Thyroid gland (tissue), 4 donors: ENCODE results near the gene SLC22A4. TPM values are rescaled to one million over a fixed set of nuclear protein-coding genes. Genes with fewer than 3 reads are reported as not detected.

Experiments
- DNase-seq, 2 donors: peaks; one replicate each; pipeline ENCODE4 v3.0.0-alpha.2; 2019
- H3K27ac ChIP-seq, 3 donors: fragments of 200-600 bp; sonication (generic); 1 replicate in 2 of 3; 2 replicates in 1 of 3; pipeline ENCODE4 v1.5.1; 2016 to 2019; ENCODE audit warnings: mild to moderate bottlenecking in 1 of 3, moderate library complexity in 1 of 3
- H3K27me3 ChIP-seq: fragments of 200-600 bp; sonication (generic); one replicate; pipeline ENCODE4 v1.5.1; 2019
- H3K36me3 ChIP-seq, 2 donors: fragments of 200-600 bp; sonication (generic); one replicate each; pipeline ENCODE4 v1.5.1; 2016 to 2019
- H3K4me1 ChIP-seq, 2 donors: fragments of 200-600 bp; sonication (generic); one replicate each; pipeline ENCODE4 v1.5.1; 2017 to 2019
- H3K4me3 ChIP-seq, 3 donors: fragments of 200-600 bp; sonication (generic); replicated peaks in 1 of 3; 1 replicate in 2 of 3; 2 replicates in 1 of 3; pipeline ENCODE4 v1.5.1; 2016; ENCODE audit warnings: mild to moderate bottlenecking in 1 of 3
- H3K9me3 ChIP-seq: fragments of 200-600 bp; sonication (generic); one replicate; pipeline ENCODE4 v1.5.1; 2017
- CTCF ChIP-seq, 6 experiments: fragments of 200-600 bp in 3 of 6; fragments of 450-650 bp in 3 of 6; sonication (generic) in 3 of 6; IDR thresholded peaks; one replicate each; pipeline ENCODE4 v1.5.1; 2016 to 2019; ENCODE audit warnings: antibody characterized with exemption in 6 of 6, mild to moderate bottlenecking in 2 of 6, inconsistent platforms in 1 of 6, moderate library complexity in 1 of 6
- POLR2A ChIP-seq, 2 donors: fragments of 450-650 bp; IDR thresholded peaks; one replicate each; pipeline ENCODE4 v1.6.1; 2017; ENCODE audit warnings: antibody characterized with exemption in 2 of 2, mild to moderate bottlenecking in 2 of 2, moderate library complexity in 1 of 2
- WGBS, 2 donors: methylation state at CpG; one replicate each; pipeline ENCODE4 v1.1.5; 2017; 5-methylcytosine and 5-hydroxymethylcytosine counted together
- intact Hi-C: fragments of 100-400 bp; cut with DNase I; formaldehyde crosslinking; loops from one replicate; pipeline ENCODE4 v1.15.1; 2023
- total RNA-seq, 4 donors: library from RNA; depleted of rRNA; stranded (reverse); fragments of >200 nt; gene quantifications; one replicate each; pipeline ENCODE4 v1.2.3, GENCODE V29; 2016

SLC22A4 gene
- total RNA-seq, 4 donors from 2014 or later = 0.54 to 0.78 TPM; not detected in 2

- no peak for DNase-seq
- no peaks in the 10 kb centered on the region for H3K27me3 ChIP-seq
- intact Hi-C loops = no loop called here
- no peaks in the 10 kb centered on the region for H3K36me3 ChIP-seq
- 92% methylated on average over 6 of the region's 6 CpGs for WGBS, 2 donors
- no peak for TF ChIP-seq POLR2A (IDR thresholded peaks at IDR 0.05)
- no peak for TF ChIP-seq CTCF (IDR thresholded peaks at IDR 0.05)
- no peaks in the 10 kb centered on the region for H3K4me1 ChIP-seq
- no peak overlapping the region for H3K27ac ChIP-seq
- no peak overlapping the region for H3K4me3 ChIP-seq
- H3K9me3 ChIP-seq = no peaks in the 10 kb centered on the region
Measured at GRCh38 chr5:132303589-132303988, 9.4 kb downstream of the SLC22A4 start.

GRCh38 chr5:132305420-132305819, 11.2 kb downstream of the SLC22A4 start:
- intact Hi-C loops = no loop called here
- TF ChIP-seq CTCF (IDR thresholded peaks at IDR 0.05) (no peak), POLR2A (IDR thresholded peaks at IDR 0.05) (no peak)
- 91 to 94% methylated on average over 2 of the region's 2 CpGs for WGBS, 2 donors
- no peaks in the 10 kb centered on the region for H3K36me3 ChIP-seq
- H3K4me3 ChIP-seq = no peak overlapping the region
- H3K27ac ChIP-seq = no peak overlapping the region
- H3K9me3 ChIP-seq = no peaks in the 10 kb centered on the region
- peaks cover 0 to 2% of the 10 kb centered on the region in 2 donors for H3K4me1 ChIP-seq
- DNase-seq = no peak
- no peaks in the 10 kb centered on the region for H3K27me3 ChIP-seq

- 94 to 97% methylated on average over 4 of the region's 4 CpGs for WGBS, 2 donors
- H3K4me1 ChIP-seq = peaks cover 0 to 6% of the 10 kb centered on the region in 2 donors
- no peak overlapping the region for H3K4me3 ChIP-seq
- H3K9me3 ChIP-seq = no peaks in the 10 kb centered on the region
- no peaks in the 10 kb centered on the region for H3K27me3 ChIP-seq
- H3K36me3 ChIP-seq = no peaks in the 10 kb centered on the region
- H3K27ac ChIP-seq = no peak overlapping the region
- TF ChIP-seq CTCF (IDR thresholded peaks at IDR 0.05) = no peak
- TF ChIP-seq POLR2A (IDR thresholded peaks at IDR 0.05) = no peak
- no peak for DNase-seq
- intact Hi-C loops = no loop called here
Measured at GRCh38 chr5:132308701-132309100, 14.5 kb downstream of the SLC22A4 start.

GRCh38 chr5:132309679-132310078, 15.5 kb downstream of the SLC22A4 start:
- Histone ChIP-seq H3K9me3 (no peaks in the 10 kb centered on the region), H3K36me3 (no peaks in the 10 kb centered on the region), H3K4me1 (peaks cover 0 to 6% of the 10 kb centered on the region in 2 donors), H3K4me3 (no peak overlapping the region), H3K27me3 (no peaks in the 10 kb centered on the region), H3K27ac (no peak overlapping the region)
- TF ChIP-seq POLR2A (IDR thresholded peaks at IDR 0.05) = no peak
- TF ChIP-seq CTCF (IDR thresholded peaks at IDR 0.05) = no peak
- DNase-seq = no peak
- intact Hi-C loops = no loop called here

- WGBS, 2 donors = 46 to 54% methylated on average over 11 of the region's 11 CpGs
- Histone ChIP-seq H3K27me3 (no peaks in the 10 kb centered on the region), H3K4me3 (no peak overlapping the region), H3K9me3 (no peaks in the 10 kb centered on the region), H3K36me3 (no peaks in the 10 kb centered on the region), H3K27ac (no peak overlapping the region), H3K4me1 (peaks cover 0 to 6% of the 10 kb centered on the region in 2 donors)
- DNase-seq = no peak
- intact Hi-C loops = no loop called here
- TF ChIP-seq POLR2A (IDR thresholded peaks at IDR 0.05) (no peak), CTCF (IDR thresholded peaks at IDR 0.05) (no peak)
Measured at GRCh38 chr5:132310141-132310834, 16.1 kb downstream of the SLC22A4 start.
